LHCN-M2 (cell line): ENCODE data around the gene HSD17B14. TPM values are rescaled to one million over a fixed set of nuclear protein-coding genes. Genes with fewer than 3 reads are reported as not detected.
"Not testable (repeated sequence)": the region's sequence is repeated elsewhere in the genome, so short reads cannot be mapped to it uniquely, and the experiment has no call there.

ENCODE experiments used
- DNase-seq: peaks from one replicate; pipeline ENCODE4 v3.0.0-alpha.2; 2012; ENCODE audit warnings: low read depth
- total RNA-seq: library from RNA; depleted of rRNA; stranded (reverse); fragments of >200 nt; gene quantifications from 2 replicates; pipeline ENCODE4 v1.2.3, GENCODE V29; 2014

The HSD17B14 gene
- total RNA-seq, 1 experiment from 2014 or later, result not detected

DNA sequence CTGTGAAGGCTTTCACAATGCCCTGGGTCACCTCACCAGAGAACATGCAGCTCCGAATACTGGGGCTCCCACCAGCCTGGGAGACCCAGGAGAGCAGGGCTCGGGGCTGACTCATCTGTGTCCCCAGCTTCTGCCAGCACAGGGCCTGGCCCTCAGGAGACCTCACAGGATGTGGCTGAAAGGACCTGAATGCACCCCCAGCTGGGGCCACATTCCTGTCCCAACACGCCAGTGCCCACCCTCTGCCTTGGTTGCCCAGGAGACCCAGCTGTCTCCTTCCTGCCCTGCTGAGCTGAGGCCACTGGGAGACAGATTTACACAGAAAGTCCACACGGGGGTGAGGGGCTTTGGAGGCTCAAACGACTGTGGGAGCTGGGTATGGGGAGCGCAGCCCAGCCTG is 37.4 kb downstream of the HSD17B14 start:
- DNase-seq, result no peak

DNA sequence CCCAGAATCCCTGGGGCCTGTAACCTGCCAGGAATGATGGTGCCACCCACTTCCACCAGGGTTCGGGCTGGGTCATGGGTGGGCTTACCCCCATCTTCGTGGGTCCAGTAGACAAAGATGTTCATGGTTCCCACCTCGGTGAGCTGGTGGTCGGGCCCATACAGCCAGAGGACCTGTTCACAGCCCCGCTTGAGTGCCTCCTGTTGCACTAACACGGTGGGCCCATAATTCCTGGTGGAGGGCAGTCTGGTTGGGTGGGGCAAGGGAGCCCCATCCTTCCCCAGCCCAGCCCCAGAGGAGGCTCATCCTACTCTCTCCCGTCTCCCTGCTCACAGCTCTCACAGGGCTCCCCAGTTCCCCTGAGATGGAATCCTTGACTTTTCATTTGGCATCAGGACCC is 39.2 kb downstream of the HSD17B14 start:
- no peak for DNase-seq

GRCh38 chr19:48796298-48797083 is 39.8 kb downstream of the HSD17B14 start:
- DNase-seq, result no peak

DNA sequence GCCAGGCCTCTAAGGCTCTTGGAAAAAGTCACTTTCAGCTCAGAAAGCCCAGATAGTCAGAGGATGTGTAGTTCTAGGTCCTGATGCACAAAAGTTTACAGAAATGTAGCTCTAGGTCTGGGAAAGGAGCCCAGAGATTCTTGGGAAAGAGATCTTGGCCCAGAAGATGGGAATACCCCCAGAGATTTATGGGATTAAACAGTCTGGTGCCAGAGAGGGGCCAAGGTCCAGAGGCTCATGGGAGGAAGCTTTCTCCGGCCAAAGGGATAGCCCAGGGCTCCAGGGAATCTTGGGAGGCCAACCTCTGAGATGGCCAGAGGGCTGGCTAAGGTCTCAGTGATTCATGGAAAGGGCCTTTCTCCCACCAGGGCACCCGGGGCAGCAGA is 40.6 kb downstream of the HSD17B14 start:
- DNase-seq, result no peak

DNA sequence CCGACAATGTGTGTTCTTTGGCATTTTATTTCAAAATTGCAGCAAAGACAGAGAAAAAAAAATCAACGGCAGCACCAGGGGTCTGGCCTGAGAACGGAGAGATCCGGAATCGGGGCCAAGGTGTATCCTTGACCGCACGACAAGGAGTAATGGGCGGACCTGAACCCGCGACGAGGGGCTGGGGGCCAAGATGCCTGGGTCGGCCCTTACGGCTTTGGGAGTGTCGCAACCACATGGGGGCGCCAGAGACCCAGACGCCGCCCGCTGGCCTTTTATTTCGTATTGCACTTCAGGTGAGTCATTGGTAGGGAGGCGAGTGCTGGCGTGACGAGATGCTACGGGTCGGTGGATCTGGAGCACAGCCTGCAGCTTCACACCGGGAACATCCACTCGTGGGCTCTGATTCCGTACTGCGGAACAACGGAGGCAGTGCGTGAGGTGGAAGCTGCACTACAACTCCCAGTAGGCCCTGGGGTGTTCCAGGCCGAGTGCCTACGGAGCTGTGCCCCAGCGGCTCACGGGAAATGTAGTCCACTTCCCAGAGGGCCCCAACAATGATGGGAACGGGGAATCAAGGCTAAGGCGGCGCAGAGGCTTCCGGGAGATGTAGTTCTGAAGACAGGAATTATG is 41.1 kb downstream of the HSD17B14 start:
- DNase-seq, result peak; percentile 94

DNA sequence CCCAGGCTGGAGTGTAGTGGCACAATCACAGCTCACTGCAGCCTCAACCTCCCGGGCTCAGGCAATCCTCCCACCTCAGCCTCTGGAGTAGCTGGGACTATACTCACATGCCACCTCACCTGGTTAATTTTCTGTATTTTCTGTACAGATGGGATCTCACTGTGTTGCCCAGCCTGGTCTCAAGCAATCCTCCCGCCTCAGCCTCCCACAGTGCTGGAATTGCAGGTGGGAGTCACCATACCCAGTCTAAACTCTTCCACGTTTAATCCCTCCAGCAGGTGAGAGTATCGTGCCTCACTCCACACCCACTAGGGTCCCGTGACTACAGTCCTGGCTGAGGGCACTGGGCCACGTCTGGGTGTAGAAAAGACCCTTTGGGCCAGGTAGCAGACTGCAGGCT is 42.0 kb downstream of the HSD17B14 start:
- DNase-seq, result no peak

- no peak for DNase-seq
Measured at GRCh38 chr19:48793271-48793670, 43.0 kb downstream of the HSD17B14 start.

GRCh38 chr19:48787331-48787730 is 49.0 kb downstream of the HSD17B14 start:
- DNase-seq, result not testable (repeated sequence)

GRCh38 chr19:48786422-48786821 is 49.9 kb downstream of the HSD17B14 start:
- DNase-seq, result not testable (repeated sequence)

GRCh38 chr19:48784527-48784926 is 51.8 kb downstream of the HSD17B14 start:
- no peak for DNase-seq

GRCh38 chr19:48780631-48781391 is 55.5 kb downstream of the HSD17B14 start:
- DNase-seq, result peak; percentile 46

- DNase-seq, result no peak
Measured at GRCh38 chr19:48779636-48780035, 56.7 kb downstream of the HSD17B14 start.

GRCh38 chr19:48777720-48778119 is 58.6 kb downstream of the HSD17B14 start:
- no peak for DNase-seq

- no peak for DNase-seq
Measured at GRCh38 chr19:48777139-48777538, 59.2 kb downstream of the HSD17B14 start.

GRCh38 chr19:48772503-48772953 is 63.8 kb downstream of the HSD17B14 start:
- DNase-seq, result no peak

DNA sequence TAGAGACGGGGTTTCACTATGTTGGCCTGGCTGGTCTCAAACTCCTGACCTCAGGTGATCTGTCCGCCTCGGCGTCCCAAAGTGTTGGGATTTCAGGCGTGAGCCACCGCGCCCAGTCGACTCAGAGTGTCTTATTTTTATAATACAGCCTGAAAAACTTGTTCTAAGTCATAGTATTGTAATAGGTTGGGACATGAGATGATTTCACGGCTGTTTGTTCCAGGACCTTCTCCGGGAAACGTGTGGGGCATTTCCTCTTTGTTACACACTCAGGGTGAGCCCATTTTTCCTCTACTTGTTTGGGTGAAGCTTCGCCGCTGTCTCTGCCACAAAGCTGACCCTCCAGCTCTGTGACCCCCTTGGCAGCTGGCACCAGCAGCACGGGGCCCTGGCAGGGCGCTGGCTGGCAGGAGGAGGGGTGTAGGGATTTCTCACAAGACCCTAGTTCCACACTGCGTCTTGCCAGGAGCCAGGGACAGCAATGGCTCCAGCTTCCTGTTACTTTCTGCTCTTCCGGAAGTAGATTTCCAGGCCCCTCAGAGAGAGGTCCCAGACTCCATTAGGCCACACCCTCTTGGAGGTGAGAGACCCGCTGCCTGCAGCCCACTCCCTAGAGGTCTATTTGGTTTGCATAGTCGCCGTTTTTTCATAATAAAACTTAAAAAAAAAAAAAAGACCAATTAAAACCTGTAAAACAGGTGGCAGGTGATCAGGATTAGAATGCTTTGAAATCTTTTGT is 65.4 kb downstream of the HSD17B14 start:
- DNase-seq, result no peak

DNA sequence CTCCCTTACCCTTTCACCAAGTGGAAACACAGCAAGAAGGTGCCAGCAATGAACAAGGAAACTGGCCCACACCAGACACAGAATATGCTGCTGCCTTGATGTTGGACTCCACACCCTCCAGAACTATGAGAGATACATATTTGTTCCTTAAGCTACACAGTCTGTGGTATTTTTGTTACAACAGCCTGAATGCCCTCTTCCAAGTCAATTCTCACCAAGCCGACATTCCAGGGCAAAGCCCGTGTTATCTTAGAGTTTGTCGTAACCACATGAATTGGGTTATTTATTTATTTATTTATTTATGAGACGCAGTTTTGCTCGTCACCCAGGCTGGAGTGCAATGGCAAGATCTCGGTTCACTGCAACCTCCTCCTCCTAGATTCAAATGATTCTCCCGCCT is 66.0 kb downstream of the HSD17B14 start:
- DNase-seq, result peak; percentile 91

DNA sequence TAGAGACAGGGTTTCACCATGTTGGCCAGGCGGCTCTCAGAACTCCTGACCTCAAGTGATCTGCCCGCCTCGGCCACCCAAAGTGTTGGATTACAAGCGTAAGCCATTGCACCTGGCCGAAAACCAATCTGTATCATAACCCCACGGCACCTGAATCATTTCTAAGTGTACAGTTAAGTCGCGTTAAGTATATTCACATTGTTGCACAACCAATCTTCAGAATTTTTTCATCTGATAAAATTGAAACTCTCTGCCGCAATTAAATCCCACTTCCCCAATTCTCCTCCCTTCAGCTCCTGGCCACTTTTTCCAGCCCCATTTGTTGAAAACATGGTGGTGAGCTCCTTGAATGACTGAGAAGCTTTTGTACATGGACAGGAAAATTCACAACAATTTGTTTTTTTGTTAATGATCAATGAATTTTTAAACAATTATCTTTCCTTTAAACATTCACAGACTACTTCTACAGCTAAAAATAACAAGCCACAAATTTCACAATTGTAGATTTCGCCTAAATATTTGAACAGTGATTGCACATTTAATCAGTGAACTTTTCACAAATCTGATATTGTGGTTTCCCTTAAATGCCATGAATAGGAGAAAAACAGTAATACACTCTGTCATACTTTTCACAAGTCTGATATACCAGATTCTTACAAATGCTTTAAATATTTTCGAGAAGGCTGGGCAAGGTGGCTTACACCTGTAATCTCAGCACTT is 67.1 kb downstream of the HSD17B14 start:
- DNase-seq, result no peak

- not testable (repeated sequence) for DNase-seq
Measured at GRCh38 chr19:48768171-48768753, 68.0 kb downstream of the HSD17B14 start.

GRCh38 chr19:48765816-48766215 is 70.5 kb downstream of the HSD17B14 start:
- DNase-seq, result not testable (repeated sequence)
